HepG2 (cell line): Measurements from ENCODE around the gene PSPH. TPM values are rescaled to one million over a fixed set of nuclear protein-coding genes. Genes with fewer than 3 reads are reported as not detected.

Experiments used
- HNF4G ChIP-seq, 2 experiments: sonication (generic) in 1 of 2; formaldehyde crosslinking in 1 of 2; IDR thresholded peaks; 2 replicates each; pipeline versions ENCODE4 v1.4.0 to v1.6.1; 2011 to 2020; ENCODE audit warnings: borderline replicate concordance in 2 of 2, low read depth in 2 of 2, mild to moderate bottlenecking in 2 of 2, low read length in 1 of 2, missing genetic modification reagents in 1 of 2, moderate library complexity in 1 of 2
- HOXA9 ChIP-seq: sonication (generic); formaldehyde crosslinking; IDR thresholded peaks from 2 replicates; pipeline ENCODE4 v1.8.1; 2022; ENCODE audit warnings: missing genetic modification reagents, mild to moderate bottlenecking, moderate library complexity, borderline replicate concordance
- MAF1 ChIP-seq: sonication (generic); formaldehyde crosslinking; IDR thresholded peaks from 2 replicates; pipeline ENCODE4 v1.5.0; 2020; ENCODE audit warnings: missing genetic modification reagents, borderline replicate concordance
- NFKB2 ChIP-seq: sonication (generic); formaldehyde crosslinking; IDR thresholded peaks from 2 replicates; pipeline ENCODE4 v1.4.0; 2020; ENCODE audit warnings: missing genetic modification reagents, borderline replicate concordance
- SOX6 ChIP-seq, 2 experiments: fragments of 450-650 bp in 1 of 2; sonication (generic) in 1 of 2; formaldehyde crosslinking in 1 of 2; IDR thresholded peaks; 2 replicates each; pipeline versions ENCODE4 v1.4.0 to v1.6.1; 2017 to 2020; ENCODE audit warnings: antibody characterized with exemption in 1 of 2, mild to moderate bottlenecking in 1 of 2, missing genetic modification reagents in 1 of 2
- TCF7 ChIP-seq: sonication (generic); IDR thresholded peaks from 2 replicates; pipeline ENCODE4 v1.6.1; 2016; ENCODE audit warnings: antibody characterized with exemption, low read depth
- ZNF234 ChIP-seq: sonication (generic); formaldehyde crosslinking; conservative IDR thresholded peaks from 2 replicates; pipeline ENCODE4 v1.5.1; 2020; ENCODE audit warnings: mild to moderate bottlenecking, missing genetic modification reagents
- ZNF616 ChIP-seq: sonication (generic); formaldehyde crosslinking; IDR thresholded peaks from 2 replicates; pipeline ENCODE4 v1.5.0; 2020; ENCODE audit warnings: low read depth, mild to moderate bottlenecking, missing genetic modification reagents
- ZNF816 ChIP-seq: sonication (generic); formaldehyde crosslinking; IDR thresholded peaks from 2 replicates; pipeline ENCODE4 v1.8.0; 2022; ENCODE audit warnings: missing genetic modification reagents, mild to moderate bottlenecking, borderline replicate concordance
- polyA plus RNA-seq, 8 experiments: library from polyadenylated mRNA; depleted of rRNA in 3 of 8; stranded (reverse) in 7 of 8; unstranded in 1 of 8; fragments of >200 nt; fragmentation: Illumina TruSeq in 4 of 8; extraction: Trizol in 4 of 8; gene quantifications; 2 replicates each; pipeline versions ENCODE4 v1.2.1 to v1.2.3, GENCODE V29; 2011 to 2016; ENCODE audit warnings: low read depth in 4 of 8, missing spikeins in 1 of 8, mixed read lengths in 1 of 8; ENCODE audit not compliant: insufficient read depth in 1 of 8
- total RNA-seq, 5 experiments: library from RNA; depleted of rRNA; stranded (reverse); fragments of >200 nt; fragmentation: Illumina TruSeq; extraction: Trizol; gene quantifications; 2 replicates each; pipeline ENCODE4 v1.2.3, GENCODE V29; 2016; ENCODE audit warnings: low read depth in 1 of 5
- TF ChIP-seq, protein P1 (sequence below): sonication (generic); formaldehyde crosslinking; IDR thresholded peaks from 2 replicates; pipeline ENCODE4 v1.8.1; 2022; ENCODE audit warnings: low read depth, mild to moderate bottlenecking, missing genetic modification reagents
- TF ChIP-seq, protein P2 (sequence below): sonication (generic); formaldehyde crosslinking; IDR thresholded peaks from one replicate; pipeline ENCODE4 v1.5.1; 2020; ENCODE audit warnings: mild to moderate bottlenecking, missing genetic modification reagents; ENCODE audit errors: not compliant biosample characterization
- TF ChIP-seq, protein P3 (sequence below): sonication (generic); formaldehyde crosslinking; IDR thresholded peaks from 2 replicates; pipeline ENCODE4 v1.4.0; 2020; ENCODE audit warnings: missing genetic modification reagents

Gene PSPH
- total and polyA plus RNA-seq, 2 of the 13 experiments (the other 11 are each of a cell fraction or from before 2014, with no cell fraction given) = 85.5 to 124 TPM

DNA sequence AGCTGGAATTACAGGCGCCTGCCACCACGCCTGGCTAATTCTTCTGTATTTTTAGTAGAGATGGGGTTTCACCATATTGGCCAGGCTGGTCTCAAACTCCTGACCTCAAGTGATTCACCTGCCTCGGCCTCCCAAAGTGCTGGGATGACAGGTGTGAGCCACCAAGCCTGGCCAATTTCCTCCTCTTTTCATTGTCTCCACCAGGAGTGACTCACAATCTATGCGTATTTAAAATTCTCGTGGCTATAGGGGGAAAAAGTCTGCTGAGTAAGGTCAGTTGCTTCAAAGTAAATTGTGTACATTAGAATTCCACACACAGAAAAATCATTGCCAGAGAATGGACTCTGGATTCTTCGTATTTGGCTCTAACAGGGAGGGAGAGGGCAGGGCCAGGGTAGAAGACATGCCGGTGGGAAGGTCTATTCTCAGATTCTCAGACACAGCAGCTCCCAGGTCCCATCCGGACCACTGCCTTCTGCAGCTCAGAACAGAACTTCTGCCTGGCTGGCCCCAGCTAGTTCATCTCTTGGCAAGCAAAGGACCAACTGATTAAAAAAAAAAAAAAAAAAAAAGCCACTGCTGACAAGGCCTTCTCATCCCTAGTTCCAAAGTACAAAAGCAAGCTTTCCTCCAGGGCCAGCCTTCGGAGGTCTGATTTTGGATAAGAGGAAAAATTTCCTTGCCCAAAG is 22.2 kb downstream of the PSPH start (continued):
- TF ChIP-seq, protein P1, sequence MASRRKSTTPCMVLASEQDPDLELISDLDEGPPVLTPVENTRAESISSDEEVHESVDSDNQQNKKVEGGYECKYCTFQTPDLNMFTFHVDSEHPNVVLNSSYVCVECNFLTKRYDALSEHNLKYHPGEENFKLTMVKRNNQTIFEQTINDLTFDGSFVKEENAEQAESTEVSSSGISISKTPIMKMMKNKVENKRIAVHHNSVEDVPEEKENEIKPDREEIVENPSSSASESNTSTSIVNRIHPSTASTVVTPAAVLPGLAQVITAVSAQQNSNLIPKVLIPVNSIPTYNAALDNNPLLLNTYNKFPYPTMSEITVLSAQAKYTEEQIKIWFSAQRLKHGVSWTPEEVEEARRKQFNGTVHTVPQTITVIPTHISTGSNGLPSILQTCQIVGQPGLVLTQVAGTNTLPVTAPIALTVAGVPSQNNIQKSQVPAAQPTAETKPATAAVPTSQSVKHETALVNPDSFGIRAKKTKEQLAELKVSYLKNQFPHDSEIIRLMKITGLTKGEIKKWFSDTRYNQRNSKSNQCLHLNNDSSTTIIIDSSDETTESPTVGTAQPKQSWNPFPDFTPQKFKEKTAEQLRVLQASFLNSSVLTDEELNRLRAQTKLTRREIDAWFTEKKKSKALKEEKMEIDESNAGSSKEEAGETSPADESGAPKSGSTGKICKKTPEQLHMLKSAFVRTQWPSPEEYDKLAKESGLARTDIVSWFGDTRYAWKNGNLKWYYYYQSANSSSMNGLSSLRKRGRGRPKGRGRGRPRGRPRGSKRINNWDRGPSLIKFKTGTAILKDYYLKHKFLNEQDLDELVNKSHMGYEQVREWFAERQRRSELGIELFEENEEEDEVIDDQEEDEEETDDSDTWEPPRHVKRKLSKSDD (CRISPR knock-in tag) = no peak
- TF ChIP-seq, protein P2, sequence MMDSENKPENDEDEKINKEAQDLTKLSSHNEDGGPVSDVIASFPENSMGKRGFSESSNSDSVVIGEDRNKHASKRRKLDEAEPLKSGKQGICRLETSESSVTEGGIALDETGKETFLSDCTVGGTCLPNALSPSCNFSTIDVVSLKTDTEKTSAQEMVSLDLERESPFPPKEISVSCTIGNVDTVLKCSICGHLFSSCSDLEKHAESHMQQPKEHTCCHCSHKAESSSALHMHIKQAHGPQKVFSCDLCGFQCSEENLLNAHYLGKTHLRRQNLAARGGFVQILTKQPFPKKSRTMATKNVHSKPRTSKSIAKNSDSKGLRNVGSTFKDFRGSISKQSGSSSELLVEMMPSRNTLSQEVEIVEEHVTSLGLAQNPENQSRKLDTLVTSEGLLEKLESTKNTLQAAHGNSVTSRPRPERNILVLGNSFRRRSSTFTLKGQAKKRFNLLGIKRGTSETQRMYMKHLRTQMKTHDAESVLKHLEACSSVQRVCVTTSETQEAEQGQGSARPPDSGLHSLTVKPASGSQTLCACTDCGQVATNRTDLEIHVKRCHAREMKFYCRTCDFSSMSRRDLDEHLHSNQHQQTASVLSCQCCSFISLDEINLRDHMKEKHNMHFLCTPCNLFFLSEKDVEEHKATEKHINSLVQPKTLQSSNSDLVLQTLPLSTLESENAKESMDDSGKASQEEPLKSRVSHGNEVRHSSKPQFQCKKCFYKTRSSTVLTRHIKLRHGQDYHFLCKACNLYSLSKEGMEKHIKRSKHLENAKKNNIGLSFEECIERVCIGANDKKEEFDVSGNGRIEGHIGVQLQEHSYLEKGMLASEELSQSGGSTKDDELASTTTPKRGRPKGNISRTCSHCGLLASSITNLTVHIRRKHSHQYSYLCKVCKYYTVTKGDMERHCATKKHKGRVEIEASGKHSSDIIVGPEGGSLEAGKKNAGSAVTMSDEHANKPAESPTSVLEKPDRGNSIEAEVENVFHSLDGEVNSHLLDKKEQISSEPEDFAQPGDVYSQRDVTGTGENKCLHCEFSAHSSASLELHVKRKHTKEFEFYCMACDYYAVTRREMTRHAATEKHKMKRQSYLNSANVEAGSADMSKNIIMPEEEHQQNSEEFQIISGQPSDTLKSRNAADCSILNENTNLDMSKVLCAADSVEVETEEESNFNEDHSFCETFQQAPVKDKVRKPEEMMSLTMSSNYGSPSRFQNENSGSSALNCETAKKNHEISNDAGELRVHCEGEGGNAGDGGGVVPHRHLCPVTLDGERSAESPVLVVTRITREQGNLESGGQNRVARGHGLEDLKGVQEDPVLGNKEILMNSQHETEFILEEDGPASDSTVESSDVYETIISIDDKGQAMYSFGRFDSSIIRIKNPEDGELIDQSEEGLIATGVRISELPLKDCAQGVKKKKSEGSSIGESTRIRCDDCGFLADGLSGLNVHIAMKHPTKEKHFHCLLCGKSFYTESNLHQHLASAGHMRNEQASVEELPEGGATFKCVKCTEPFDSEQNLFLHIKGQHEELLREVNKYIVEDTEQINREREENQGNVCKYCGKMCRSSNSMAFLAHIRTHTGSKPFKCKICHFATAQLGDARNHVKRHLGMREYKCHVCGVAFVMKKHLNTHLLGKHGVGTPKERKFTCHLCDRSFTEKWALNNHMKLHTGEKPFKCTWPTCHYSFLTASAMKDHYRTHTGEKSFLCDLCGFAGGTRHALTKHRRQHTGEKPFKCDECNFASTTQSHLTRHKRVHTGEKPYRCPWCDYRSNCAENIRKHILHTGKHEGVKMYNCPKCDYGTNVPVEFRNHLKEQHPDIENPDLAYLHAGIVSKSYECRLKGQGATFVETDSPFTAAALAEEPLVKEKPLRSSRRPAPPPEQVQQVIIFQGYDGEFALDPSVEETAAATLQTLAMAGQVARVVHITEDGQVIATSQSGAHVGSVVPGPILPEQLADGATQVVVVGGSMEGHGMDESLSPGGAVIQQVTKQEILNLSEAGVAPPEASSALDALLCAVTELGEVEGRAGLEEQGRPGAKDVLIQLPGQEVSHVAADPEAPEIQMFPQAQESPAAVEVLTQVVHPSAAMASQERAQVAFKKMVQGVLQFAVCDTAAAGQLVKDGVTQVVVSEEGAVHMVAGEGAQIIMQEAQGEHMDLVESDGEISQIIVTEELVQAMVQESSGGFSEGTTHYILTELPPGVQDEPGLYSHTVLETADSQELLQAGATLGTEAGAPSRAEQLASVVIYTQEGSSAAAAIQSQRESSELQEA (CRISPR knock-in tag) = no peak
- TF ChIP-seq, protein P3, sequence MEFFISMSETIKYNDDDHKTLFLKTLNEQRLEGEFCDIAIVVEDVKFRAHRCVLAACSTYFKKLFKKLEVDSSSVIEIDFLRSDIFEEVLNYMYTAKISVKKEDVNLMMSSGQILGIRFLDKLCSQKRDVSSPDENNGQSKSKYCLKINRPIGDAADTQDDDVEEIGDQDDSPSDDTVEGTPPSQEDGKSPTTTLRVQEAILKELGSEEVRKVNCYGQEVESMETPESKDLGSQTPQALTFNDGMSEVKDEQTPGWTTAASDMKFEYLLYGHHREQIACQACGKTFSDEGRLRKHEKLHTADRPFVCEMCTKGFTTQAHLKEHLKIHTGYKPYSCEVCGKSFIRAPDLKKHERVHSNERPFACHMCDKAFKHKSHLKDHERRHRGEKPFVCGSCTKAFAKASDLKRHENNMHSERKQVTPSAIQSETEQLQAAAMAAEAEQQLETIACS (CRISPR knock-in tag) = no peak
- TF ChIP-seq HOXA9 (CRISPR knock-in tag) (no peak), HNF4G (IDR thresholded peaks at IDR 0.05; ENCODE audit: borderline replicate concordance, low read depth, low read length) (peak; percentile 77), HNF4G (CRISPR knock-in tag; IDR thresholded peaks at IDR 0.05; ENCODE audit: borderline replicate concordance, low read depth) (no peak; the same call in 1 of the 2 replicates), SOX6 (IDR thresholded peaks at IDR 0.05) (no peak), SOX6 (CRISPR knock-in tag; IDR thresholded peaks at IDR 0.05) (peak; percentile 82), TCF7 (peak; percentile 64), ZNF616 (no peak), NFKB2 (CRISPR knock-in tag) (no peak), ZNF234 (CRISPR knock-in tag) (no peak), ZNF816 (CRISPR knock-in tag) (no peak), MAF1 (CRISPR knock-in tag) (no peak)
